GM19099 (cell line): ENCODE data around the gene TMEM54.

Experiments
- POLR2A ChIP-seq: IDR thresholded peaks from 3 replicates; pipeline ENCODE4 v1.6.1; 2011; ENCODE audit warnings: low read depth; ENCODE audit not compliant: insufficient read length; ENCODE audit errors: extremely low read depth

Gene TMEM54

DNA sequence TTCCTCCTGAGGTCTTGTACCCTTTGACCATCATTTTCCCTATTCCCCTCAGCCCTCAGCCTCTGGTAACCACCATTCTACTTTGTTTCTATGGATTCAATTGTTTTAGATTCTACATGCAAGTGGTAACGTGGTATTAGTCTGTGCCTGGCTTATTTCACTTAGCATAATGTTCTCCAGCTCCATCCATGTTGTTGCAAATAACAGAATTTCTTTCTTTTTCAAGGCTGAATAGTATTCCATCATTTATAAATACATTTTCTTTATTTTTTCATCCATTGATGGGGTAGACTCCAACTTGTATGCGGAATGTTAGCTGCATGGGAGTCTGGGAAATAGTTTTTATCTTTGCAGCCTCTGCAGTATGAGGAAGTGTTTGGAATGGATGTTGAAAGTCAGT, 26.3 kb upstream of the TMEM54 start:
- no peak for TF ChIP-seq POLR2A

DNA sequence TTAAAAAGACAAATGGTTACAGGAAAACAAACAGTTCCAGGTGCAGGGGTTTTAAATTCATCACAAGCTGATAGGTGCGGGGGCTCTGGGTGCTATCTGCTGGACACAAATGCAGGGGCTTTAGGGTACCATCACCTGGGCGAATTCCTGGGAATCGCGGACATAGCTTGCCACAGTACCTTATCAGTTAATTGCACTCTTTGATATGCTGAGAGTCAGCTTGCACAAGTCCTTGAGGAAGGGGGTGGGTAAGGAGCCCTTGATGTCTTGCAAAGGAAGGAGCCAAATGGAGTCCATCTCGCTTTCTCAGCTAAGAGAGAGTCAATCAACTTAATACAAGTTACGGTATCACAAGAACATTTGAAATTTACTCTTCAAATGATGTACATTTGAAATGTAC, 25.4 kb upstream of the TMEM54 start:
- no peak for TF ChIP-seq POLR2A

DNA sequence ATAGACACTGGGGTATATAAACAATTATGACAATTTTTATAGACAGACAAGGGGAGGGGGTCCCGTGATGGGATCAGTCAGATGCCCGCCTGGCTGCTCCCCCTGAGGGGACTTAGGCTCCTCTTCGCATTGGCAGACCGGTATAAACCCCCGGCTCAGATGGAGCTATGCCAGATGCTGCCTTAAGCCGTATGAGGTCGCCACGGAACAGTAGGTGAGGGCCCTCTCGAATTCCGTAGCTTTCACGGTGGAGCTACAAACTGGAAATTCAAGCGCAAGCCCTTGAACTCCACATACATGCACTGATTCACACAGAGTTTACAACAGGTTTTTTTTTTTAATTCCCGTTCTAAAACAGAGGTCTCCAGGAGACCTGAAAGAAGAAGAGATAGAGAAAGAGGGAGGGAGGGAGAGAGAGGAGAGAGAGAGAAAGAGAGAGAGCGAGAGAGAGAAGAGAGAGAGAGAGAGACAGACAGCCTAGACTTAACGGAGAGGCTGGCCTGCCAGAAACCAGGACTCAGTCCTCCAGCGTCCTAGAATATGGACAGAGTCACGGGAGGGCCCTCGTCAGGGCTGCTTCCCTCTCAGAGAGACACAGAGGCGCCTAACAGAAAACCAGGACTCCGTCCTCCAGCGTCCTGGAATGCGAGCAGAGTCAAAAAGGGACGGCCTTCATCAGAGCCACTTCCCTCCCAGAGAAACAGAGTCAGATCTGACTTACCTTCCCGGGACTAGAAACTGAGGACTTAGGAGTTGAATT, 24.4 kb upstream of the TMEM54 start:
- TF ChIP-seq POLR2A, result no peak

DNA sequence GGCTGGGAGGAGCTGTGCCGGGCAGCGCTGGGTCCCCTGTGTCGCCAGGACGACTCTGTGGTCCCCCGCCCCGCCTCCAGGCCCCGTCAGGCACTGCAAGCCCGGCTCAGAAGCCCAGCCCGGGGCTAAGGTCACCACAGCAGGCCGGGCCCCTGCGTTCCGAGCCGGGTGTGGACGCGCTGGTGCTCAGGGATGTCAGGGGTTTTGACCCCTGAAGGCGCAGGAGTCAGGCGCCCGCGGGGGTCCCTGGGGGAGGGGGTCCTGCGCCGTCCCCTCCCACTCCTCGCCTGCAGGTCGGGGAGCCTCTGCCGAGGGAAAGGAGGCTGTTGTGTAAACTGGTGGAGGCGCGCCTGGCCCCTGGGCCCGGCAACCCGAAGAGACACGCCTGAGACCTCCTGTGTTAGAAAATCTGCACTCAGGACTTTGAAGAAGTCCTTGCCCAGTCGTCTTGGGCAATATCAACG, 23.7 kb upstream of the TMEM54 start:
- no peak for TF ChIP-seq POLR2A

DNA sequence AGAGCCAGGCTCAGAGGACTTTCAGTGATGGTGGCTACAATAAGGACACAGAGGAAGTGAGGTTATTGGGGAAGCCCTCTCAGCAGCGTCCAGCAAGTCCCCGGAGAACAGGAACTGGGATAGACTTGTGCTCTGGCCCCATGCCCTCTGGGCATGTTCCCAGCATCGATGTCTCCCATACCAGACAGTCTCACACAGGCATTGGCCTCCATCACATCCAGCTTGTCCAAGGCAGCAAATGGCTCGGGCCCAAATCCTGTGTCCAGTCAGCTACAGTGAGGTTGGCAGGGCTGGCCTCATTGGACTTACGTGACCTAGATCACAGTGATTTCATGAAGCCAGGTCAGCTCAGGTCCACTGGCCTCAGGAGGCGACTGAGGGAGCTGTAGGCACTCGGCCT, 19.6 kb upstream of the TMEM54 start:
- no peak for TF ChIP-seq POLR2A

DNA sequence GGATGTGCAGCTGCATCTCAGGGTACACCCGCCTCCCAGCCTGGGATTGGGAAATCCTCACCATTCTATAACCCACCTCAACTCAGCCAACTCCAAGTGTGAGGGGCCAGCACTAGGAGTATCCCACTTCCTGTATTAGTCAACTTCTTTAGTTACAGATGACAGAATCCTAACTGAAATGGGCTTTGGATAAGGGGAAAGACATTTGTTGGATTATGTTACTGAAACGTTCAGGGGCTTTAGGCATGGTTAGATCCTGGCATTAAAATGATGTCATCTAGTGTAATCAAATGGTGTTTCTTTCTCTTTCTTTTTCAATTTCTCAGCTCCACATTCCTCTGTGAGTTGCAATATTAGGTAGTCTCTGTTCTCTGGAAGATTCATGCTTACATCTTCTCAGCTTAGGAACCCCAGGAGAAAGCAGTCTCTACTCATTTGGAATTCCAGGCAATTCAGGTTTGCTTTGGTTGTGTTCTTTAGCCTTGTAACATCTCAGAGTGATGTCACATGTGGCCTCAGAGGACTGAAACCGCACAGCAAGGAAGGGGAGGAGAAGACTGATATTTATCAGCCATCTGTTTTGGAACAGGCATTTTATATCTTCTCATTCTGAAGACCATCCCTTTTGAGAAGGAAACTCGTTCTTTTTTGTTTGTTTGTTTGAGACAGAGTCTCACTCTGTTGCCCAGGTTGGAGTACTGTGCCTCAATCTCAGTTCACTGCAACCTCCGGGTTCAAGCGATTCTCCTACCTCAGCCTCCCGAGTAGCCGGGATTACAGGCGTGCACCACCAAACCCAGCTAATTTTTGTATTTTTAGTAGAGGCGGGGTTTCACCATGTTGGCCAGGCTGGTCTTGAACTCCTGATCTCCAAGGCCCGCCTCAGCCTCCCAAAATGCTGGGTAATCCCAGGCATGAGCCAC, 18.9 kb upstream of the TMEM54 start:
- TF ChIP-seq POLR2A, result no peak

DNA sequence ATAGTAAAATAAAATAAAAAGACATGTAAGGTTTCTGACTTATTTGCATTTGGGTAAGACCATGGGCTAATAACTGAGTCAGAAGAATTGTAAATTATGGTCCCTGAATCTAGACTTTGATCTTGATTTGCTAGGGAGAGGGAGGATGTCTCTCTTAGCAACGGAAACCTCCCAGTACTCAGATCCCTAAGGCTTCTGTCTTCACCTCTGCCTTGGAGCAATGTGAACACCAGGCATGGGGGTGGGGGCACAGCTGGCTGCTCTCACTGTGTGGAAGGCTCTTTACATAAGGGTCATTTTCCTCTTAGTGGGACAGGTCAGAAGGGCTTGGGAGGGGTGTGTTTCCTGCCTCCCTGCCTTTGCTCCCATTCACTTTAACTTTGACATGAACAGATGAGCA, 17.0 kb upstream of the TMEM54 start:
- TF ChIP-seq POLR2A, result no peak

DNA sequence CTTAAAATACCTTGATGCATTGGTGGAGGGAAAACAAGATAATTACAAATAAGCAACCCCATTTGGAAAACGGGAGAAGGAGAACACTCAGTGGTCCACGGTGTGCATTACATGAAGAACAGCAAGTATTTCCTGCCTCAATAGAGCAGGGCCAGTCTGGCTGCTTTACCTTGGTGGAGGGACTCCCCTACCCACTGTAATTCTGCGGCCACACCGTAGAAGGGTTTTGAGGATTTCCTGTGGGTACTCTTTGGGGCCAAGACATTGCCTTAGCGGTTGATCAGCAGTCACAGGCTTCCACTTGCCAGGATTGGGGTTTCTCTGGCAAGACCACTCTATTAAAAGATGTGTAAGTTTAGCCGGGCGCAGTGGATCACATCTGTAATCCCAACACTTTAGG, 16.3 kb upstream of the TMEM54 start:
- TF ChIP-seq POLR2A, result no peak

GRCh38 chr1:32915766-32916706, 14.8 kb upstream of the TMEM54 start:
- no peak for TF ChIP-seq POLR2A

- TF ChIP-seq POLR2A, result no peak
Observed at GRCh38 chr1:32910319-32910718, 9.1 kb upstream of the TMEM54 start.

- no peak for TF ChIP-seq POLR2A
Observed at GRCh38 chr1:32907435-32907834, 6.2 kb upstream of the TMEM54 start.

DNA sequence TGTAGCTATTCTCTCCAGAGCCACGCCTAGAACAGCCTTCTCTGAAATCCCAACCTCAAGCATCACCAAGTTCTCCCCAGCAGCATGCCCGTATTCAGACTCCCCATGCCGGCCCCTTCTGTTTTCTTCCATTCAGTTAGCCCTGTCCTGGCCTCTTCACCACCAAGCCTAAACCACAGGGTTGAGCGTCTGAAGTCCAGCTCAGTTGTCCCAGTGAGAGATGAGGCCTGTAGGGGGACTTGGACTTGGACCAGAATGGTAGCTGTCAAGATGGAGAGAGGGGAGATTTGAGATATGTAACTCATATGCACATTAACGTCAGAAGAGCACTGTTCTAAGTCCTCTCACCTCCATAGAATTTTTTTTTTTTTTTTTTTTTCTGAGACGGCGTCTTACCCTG, 5.5 kb upstream of the TMEM54 start:
- no peak for TF ChIP-seq POLR2A

- no peak for TF ChIP-seq POLR2A
Observed at GRCh38 chr1:32904797-32905196, 3.6 kb upstream of the TMEM54 start.

GRCh38 chr1:32903991-32904785, 3.0 kb upstream of the TMEM54 start:
- TF ChIP-seq POLR2A, result no peak
